ENCODE results near the gene CPSF2.

The CPSF2 gene

DNA sequence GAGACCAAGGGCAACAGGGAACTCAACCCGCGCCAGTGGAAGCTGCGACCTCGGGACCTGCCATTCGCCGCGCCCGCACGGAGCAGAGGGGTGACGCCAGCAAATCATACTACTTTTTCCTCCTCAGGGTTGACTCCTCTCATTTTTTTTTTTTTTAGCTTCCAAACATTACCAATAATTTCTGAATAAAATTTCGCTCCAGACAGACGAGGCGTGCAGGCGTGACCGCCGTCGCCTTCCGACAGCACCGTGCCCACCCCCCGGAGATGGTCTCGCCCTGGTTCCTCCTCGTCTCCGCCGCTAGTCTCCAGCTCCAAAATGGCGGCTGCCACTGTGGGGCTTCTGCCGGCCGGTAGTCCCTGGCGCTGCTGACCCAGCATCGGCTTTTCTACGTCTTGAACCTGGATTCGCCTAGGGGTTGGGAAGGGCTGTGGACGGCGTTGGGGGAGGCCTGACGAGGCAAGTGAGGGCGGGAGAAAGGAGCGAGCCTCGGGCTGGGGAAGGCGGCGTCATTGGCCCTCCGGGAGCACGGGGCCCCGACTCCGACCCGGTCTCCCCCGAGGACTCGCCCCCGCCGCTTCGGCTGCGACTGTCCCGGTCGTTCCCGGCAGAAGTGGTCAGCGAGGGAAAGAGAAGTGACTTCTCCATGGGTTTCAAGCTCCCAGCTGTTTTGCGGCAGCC is at the start of gene CPSF2, which contains the start of gene NDUFB1:
TSS of gene CPSF2 (plus strand) at position 300 of the 681 bp plus-strand sequence. CDS start 9,016 bp downstream, outside the sequence.
TSS of gene NDUFB1 (minus strand) at position 37 of the 681 bp plus-strand sequence. CDS start 4,069 bp downstream, outside the sequence.
- DNase-seq (ENCODE audit: low read depth) = peak; percentile 68

DNA sequence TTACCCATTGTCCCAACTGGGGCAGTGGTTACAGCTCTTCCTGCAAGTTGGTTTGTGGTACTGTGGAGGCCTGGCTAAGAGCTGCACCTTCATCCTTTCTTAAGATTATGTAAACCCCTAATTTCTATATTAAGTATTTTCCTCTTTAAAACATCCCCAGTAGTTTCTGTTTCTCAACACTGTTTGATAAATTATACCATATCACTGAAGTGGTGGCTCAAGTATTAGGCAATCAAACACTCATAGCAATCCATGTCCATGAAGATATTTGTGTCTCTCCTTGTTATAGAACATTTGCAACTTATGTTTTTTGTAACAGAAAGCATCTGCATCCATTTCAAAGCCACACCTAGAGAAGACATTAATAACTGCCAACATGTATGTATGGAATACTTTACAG is 47.2 kb upstream of the CPSF2 start:
- DNase-seq (ENCODE audit: low read depth) = no peak

DNA sequence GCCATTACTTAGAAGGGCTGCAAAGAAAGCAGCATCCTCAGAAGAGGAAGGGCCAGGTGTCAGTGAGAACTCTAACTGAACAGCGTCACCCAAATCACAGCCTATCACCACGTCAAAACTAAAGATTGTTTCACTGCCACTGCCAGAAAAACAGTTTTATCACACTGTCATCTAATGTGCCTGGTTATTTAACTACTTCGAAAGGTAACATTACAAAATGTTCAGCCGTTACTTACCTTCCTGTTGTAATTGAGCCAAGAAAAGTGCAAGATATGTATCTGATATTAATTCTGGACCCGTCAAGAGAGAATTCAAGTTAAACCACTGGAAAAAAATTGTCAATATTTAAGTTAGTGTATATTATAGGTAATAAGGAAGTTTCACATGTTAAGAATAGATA is 33.3 kb upstream of the CPSF2 start:
- DNase-seq (ENCODE audit: low read depth) = no peak

DNA sequence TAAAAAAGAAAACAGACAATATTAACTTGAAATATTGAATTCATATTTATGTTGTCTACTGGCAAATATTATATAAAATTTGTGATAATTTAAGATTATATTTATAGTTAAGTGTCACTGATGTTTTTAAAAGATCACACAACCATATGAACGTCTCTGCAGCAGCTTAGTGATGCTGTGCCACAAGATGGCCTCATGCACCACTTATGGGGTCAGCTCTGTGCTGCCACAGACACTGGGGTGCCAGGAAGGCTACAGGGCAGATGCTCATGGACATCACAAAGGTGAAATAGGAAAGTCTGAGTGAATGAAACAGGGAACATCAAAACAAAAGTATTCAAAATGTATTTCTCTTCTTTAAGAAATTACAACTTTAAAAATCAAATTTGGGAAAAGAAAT is 28.4 kb upstream of the CPSF2 start:
- no peak for DNase-seq (ENCODE audit: low read depth)

DNA sequence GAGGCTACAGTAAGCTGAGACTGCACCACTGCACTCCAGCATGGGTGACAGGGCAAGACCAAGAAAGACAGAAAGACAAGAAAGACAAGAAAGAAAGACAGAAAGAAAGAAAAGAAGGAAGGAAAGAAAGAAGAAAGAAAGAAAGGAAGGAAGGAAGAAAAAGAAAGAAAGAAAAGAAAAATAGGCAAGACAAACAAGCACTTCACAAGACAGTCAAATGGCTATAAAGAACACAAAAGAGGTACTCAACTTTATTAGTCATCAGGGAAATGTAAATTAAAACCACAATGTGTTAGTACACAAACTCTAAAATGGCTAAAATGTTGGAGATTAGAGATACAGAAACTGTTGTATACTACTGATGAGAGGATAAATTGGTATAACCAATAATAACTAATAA is 22.0 kb upstream of the CPSF2 start:
- no peak for DNase-seq (ENCODE audit: low read depth)

DNA sequence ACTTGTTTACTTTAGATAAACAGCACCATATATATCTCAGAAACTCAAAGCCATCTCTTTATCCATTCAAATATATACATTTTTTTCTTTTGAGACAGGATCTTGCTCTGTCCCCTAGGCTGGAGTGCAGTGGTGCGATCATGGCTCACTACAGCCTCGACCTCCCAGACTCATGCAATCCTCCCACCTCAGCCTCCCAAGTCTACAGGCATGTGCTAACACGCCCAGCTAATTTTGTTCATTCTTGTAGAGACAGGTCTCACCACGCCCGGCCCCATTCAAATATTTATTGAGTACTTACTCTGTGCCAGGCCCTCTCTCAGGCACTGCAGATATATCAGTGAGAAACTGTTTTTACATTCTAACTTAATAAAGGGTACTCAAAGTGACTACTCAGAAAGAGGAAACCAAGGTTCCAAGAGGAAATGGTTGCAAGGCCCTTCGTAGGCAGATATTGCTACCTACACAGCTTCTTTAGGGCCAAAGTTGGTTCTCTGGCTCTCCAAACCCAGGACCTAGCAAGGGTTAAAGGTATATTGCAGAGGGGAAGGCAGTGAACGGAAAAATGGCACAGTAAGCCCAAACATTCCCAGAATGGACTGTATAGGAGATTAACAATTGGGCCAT is 18.3 kb upstream of the CPSF2 start:
- no peak for DNase-seq (ENCODE audit: low read depth)

DNA sequence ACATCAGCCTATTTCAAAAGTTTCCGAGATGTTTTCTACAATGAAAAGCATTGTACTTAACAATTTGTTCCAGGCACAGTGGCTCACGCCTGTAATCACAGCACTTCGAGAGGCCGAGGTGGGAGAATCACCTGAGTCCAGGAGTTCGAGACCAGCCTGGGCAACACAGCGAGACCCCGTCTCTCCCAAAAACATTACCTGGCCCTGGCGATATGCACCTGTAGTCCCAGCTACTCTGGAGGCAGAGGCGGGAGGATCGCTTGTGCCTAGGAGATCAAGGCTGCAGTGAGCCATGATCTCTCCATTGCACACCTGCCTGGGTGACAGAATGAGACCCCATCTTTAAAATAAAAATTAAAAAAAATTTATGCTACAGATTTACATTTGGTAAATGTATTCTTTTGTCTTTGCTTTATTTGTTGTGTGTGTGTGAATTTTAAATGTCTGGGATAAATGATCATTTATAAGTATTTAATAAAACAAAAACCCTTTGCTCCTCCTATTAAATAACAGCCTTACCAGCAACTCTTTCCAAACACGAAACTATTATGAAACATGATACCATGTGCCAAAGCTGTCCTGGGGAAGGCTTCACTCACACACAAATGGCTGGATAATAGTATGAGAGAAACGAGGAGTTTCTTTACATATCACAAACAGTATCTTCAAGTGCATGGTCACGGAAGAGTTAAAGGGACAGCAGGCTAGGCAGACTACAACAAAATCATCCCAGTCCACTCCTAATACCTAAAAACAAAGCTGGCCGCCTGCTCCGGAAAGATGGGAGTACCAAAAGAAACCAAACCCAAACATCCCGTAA is 16.5 kb upstream of the CPSF2 start:
- DNase-seq (ENCODE audit: low read depth) = no peak

DNA sequence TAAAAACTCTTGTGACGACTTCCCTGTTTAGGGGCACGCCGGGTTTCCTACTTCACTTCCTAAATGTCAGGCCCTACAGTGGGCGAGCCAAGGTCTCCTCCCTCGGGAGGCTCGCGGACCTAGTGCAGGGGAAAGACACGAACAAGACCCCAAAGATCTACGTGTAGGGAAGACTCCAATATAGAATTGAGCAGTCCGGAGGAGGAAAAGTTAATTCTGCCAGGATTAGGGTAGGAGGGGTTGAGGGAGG is 16.0 kb upstream of the CPSF2 start:
- DNase-seq (ENCODE audit: low read depth) = no peak

DNA sequence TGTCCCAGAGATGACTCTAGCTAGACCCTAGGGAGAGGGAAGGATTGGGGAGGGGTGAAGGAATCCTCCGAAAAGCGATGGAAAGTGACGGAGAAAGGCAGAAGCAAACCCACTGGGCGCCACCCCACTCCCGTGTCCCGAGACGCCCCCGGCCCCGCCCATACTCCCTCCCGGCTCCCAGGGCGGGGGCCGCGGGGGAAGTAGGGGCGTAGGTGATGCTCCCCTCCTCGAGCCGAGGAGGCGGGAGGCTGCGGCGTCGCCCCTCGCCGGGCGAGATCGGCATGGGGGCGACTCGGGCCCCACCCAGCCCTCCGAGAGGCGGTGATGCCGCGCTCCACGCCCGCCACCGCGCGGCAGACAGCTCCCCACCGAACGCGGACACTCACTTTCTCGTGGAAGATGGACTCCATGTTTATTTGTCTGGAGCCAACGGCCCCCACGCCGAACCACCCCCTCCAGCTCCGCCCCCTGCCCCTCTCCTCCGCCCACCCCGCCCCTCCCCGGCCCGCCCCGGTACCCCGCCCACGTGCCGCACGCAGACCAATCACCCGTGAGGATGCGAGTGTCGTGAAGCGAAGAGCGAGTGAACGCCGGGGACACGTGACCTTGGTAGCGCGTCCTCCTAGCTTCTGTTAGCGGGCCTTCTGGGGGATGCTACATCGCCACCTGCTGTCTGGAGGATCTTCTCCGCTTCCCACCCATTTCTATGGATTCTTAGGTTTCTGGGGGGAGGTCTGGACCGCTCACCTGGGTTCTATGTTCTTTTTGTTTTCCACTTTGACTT is 15.4 kb upstream of the CPSF2 start, which contains the start of gene ATXN3:
TSS of gene ATXN3 (minus strand) at position 440 of the 784 bp plus-strand sequence. CDS start at position 410, 30 bp downstream.
- peak; percentile 85 for DNase-seq (ENCODE audit: low read depth)

DNA sequence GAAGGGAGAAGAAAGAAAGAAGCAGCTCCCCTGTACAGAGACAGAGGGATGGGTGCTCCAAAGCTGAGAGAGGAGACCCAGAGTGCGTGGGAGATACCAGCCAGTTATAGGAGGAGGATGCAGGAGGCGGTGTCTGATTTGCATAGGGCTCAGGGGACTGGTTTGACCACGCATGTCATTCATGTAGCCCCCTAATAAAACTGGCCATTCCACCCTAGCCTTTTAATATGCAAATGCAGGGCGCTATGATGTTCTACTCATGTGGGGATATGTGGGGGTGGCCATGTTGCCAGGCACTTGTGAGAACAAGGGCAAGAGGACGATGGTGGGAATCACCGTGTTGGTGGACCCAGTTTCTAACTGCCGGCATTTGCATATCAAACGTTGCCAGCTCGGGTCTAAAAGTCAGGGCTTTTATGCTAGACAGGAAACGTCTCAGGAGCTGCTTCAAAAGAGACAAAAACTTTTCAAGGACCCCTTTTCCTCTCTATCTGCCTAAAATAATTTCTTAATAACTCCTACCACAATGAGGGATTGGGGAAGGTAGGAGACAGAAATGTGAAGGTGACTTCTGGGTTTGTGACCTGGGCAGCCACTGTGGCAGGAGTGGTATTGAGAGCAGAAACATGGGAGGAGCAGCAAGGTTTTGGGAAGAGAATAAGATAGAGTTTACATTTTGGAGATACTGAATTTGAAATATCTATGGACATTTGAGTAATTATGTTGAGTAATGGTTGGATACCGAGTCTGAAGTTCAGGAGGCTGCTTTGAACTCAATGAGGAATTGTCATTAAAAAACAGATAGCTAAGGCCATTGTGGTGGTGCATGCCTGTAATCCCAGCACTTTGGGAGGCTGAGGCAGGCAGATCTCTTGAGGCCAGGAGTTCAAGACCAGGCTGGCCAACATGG is 13.2 kb upstream of the CPSF2 start:
- no peak for DNase-seq (ENCODE audit: low read depth)

DNA sequence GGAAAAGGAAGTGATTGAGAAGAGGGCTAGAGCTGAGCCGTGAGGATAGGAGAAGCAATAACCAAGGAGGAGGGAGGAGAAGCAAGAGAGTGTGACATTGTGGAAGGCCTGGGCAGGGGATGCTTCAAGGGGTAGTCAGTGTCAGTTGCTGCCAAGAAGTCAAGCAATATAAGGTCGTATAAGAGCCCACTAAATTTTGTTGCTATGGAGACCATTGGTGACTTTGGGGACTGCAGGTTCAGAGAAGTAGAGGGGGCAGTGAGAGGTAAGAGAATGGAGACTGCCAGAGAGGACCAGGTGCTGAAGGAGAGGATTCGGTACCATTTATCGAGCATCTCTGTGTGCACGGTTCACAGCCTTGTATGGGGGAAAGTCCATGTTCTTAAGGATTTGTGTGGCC is 12.3 kb upstream of the CPSF2 start:
- DNase-seq (ENCODE audit: low read depth) = no peak

DNA sequence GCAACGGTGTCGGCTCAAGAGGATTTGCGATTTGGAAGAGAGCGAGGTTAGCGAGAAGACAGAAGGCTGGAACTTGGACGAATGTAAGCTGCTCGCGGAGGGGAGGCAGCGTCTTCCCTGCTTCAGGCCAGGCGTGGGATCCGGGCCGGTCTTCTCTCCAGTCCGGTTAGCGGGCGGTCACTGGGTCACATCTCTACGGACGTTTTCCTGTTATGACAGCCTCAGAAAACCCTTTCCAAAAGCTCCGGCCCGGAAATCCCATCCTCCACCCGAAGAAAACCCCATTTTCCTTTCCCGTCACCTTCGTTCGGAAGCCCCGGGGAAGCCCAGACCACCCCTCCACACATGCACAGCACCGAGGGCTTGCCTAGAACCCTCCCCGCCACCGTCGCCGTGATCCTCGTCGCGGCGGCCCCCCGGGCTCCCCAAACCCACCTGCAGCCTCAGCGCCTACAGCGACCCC is 531 bp upstream of the CPSF2 start:
- no peak for DNase-seq (ENCODE audit: low read depth)

DNA sequence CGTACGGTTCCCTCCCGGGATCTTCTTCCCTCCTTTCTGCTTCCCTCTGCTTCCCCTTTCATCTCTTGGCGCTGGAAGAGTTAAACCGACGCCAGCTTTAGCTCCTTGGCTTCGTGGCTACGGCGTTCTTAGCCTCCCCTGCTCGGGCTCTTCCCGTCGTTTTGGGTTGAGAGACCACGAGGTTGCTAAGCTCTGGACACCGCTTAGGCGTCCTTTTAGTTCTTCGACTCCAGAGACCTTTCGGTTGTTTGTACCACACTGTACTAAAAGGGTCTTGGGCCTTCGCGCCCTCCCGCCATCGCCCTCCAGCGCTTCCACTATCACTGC is 545 bp downstream of the CPSF2 start:
- DNase-seq (ENCODE audit: low read depth) = no peak

DNA sequence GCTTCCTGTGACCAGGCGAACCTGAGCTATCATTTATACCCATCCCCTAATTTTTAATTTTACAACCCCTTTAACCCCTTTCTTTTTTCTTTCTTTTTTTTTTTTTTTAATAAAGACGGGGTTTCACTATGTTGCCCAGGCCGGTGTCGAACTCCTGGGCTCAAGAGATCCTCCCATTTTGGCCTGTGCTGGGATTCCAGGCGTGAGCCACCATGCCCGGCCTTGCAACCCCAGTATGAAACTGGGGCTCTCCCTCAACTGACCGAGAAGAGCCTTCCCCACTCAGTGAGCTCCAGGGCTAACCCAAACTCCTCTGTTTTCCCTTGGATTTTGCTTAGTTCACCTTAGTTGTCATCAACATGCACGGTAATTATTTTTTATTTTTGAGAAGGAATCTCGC is 992 bp downstream of the CPSF2 start:
- DNase-seq (ENCODE audit: low read depth) = no peak

DNA sequence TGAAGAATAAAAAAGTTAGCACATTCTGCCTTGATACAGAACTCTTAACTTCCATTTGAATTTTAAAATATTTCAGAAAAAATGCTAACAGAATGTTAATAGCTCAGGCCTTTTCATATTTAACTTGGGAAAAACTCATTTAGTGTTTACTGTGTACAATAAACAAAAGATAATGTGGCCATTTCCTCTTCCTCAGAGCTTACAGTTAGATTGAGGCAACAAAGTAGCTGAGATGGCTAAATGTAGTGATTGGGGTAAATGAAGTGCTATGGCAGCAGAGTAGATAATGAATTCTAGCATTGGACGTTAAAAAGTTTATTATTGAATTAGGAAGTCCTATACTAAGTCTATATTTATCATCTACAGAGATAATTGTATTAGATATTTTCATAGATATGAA is 12.7 kb downstream of the CPSF2 start:
- DNase-seq (ENCODE audit: low read depth) = no peak

DNA sequence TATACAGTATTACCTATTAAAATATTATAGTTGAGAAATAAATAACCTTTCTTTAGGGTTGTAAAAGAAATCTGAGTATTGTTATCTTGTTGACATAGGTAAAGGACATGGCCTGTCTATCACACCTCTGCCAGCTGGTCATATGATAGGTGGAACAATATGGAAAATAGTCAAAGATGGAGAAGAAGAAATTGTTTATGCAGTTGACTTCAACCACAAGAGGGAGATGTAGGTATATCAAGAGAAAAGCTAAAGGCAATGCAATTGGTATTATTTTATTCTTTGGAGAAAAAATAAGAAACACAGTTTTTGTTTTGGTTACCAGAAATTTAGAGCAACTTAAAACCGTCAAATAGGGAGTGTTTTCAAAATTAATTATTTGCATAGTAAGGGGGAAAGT is 13.5 kb downstream of the CPSF2 start:
- DNase-seq (ENCODE audit: low read depth) = no peak

DNA sequence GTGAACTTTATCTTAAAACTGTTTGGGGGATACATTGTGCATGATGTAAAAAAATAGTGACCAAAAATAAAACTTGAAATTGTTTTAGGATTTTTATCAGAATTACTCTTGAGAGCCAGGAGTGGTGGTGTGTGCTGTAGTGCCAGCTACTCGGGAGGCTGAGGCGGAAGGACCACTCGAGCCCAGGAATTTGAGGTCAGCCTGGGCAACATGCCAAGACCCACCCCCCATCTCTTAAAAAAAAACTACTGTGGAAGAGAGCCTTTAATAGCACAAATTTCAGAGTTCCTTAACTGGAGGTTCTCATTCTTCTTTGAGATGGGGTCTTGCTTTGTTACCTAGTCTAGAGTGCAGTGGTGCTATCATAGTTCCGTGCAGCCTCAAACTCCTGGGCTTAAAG is 21.5 kb downstream of the CPSF2 start:
- no peak for DNase-seq (ENCODE audit: low read depth)

DNA sequence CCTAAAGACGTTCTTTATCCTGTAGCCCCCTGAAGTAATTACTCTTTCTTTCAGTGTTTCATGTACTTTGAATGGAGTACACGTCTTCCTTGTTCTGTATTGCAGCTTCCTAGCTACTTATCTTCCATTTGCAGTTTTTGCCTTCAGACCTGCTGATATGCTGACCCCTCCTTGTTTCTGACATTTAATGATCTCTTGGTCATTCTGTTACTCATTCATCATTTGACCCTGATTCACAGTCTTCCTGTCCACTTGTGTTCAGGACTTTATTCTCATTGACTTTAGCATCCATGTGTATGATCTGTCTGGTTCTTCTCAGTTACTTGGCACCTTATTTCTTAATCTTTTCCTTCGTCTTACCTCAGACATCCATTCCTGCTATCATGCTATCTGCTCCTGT is 22.2 kb downstream of the CPSF2 start:
- DNase-seq (ENCODE audit: low read depth) = no peak

DNA sequence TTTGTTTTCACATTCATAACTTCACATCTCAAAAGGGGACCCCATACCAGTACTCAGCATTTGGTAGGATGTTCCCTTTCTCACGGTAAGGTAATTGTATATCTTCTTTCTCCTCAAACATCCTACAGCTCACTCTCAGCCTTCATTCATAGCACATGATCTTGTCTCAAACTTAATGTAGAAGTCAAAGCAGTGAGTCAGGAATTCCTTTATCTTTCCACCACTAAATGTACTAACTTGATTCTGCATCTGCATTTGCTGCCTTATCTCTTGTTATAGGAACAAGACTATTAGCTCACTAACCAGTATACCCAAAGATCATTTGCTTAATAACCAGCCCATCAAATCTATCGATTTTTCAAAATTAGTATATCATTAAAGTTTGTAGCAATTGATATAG is 22.9 kb downstream of the CPSF2 start:
- DNase-seq (ENCODE audit: low read depth) = no peak

DNA sequence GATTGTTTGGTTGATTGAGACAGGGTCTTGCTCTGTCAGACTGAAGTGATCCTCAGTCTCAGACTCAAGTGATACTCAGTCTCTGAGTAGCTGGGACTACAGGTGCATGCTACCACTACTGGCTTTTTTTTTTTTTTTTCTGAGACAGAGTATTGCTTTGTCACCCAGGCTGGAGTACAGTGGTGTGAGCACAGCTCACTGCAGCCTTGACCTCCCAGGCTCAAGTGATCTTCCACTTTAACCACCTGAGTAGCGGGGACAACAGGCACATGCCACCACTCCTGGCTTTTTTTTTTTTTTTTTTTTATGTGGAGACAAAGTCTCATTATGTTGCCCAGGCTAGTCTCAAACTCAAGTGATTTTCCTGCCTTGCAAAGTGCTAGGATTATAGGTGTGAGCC is 31.8 kb downstream of the CPSF2 start:
- no peak for DNase-seq (ENCODE audit: low read depth)

DNA sequence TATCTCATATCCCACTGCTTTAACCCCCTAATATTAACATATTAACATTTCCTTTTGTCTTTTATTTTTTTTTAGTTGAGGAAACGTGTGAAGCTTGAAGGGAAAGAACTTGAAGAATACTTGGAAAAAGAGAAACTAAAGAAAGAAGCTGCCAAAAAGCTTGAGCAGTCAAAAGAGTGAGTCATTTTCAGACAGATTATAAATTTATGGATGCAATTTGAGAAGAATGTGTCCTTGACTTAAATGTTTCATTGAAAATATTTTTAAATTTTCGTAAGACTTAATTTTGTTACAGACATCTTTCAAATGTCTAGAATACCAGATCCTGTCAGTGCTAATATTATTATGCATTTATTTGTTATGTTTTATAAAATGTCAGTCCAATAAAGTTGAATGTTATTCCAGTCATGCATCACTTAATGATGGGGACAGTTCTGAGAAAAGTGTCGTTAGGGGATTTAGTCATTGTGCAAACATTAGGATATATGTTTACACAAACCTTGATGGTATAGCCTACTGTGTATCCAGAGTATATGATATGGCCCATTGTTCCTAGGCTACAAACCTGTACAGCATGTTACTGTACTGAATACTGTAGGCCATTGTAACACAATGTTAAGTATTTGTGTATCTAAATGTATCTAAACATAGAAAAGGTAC is 32.6 kb downstream of the CPSF2 start:
- no peak for DNase-seq (ENCODE audit: low read depth)
